CD4-positive, alpha-beta T cell treated with Interleukin-10 for 1 hour (primary cell): Measurements from ENCODE around the gene PRC1.
A peak's percentile ranks its signal among the peaks of the same experiment; 100 is the strongest.

Experiments used
- DNase-seq: peaks from one replicate; pipeline ENCODE4 v3.0.0-alpha.2; 2020

PRC1 gene

DNA sequence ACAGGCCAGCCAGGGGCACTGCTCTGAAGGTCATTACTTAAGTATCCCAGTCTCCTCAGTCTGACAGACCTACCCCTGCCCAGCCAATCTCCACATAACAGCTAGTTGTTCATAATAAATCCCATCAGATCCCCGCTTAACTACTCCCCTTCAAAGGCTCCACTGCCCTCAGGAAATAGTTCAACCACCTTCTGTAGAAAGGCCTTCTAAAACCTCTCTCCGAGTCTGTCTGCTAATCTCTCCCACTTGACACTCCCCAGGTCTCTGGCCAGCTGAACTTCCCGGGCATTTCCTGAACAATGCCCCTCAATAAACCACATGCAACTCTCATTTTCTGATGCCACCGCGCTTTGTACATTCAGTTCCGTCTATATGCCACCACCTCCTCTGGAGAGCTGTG lies 6.0 kb downstream of the PRC1 start:
- peak; percentile 6 for DNase-seq

GRCh38 chr15:90987561-90988141 lies 6.7 kb downstream of the PRC1 start:
- no peak for DNase-seq

- DNase-seq, result no peak
Observed at GRCh38 chr15:90986790-90987507, 7.4 kb downstream of the PRC1 start.

- DNase-seq, result no peak
Observed at GRCh38 chr15:90982135-90982534, 12.2 kb downstream of the PRC1 start.

DNA sequence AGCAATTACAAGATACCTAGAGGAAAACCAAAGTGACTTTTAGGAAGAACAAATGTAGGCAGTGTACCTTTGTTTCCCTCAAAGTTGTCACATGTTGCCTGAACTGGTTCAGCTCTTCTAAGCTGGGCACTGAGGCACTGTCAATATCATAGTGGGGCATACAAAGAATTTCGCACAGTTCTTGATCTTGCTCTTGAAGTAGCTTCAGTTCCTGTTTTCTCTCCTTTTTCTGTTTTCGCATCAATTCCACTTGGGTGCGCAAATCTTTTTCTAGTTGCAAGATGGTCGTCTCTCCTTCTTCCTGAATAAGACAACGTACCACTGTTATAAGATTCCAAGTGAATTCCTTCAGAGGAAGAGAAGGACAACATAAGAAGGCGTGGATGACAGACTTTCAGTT lies 12.7 kb downstream of the PRC1 start:
- DNase-seq, result no peak

GRCh38 chr15:90979582-90979981 lies 14.8 kb downstream of the PRC1 start:
- DNase-seq, result no peak

GRCh38 chr15:90974216-90974615 lies 20.1 kb downstream of the PRC1 start:
- no peak for DNase-seq

DNA sequence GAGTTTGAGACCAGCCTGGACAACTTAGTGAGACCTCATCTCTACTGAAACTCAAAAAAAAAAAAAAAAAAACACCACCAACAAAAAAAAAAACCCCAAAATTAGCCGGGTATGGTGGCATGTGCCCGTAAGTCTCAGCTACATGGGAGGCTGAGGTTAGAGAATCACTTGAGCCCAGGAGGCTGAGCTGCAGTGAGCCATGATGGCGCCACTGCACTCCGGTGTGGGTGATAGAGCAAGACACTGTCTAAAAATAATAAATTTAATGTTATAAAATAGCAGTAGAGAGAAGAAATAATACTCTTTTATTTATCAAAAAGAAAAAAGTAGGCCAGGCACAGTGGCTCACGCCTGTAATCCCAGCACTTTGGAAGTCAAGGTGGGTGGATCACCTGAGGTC lies 22.2 kb downstream of the PRC1 start:
- DNase-seq, result no peak

DNA sequence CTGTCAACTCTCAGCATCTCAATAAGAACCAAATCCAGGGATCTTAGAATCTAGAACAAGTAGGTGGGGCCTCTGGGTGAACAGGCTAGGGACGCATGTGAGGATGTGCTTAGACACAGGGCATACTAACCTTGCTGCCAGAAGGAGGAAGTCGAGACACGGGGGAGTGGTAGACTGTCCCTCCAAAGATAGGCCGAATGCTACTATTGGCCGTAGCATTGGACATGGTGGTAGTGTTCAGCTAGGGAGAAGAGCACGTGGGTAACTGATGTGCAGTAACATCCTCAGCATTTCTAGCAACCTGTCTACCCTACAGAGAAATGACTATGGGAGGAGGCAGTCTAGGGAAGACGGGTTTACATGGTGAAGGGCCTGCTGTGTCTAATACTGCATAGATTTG lies 24.1 kb downstream of the PRC1 start:
- DNase-seq, result no peak

DNA sequence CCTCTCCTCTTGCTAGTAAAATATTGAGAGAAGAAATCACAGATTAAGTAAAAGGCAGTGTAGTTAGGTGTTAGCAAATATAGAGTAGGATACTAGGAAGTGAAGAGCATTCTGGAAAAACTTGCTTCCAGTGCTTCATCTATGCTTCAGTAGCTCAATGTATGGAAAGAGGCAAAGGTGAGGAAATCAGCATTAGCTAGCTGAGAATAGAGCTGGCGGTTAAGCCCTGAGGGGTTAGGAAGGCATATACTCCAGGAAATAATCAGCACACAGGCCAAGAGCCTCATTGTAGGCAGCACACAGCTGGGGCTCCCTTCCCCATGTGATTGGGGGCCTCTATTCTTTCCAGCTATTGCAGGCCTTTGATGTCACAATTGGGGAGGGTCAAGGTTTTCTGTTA lies 25.9 kb downstream of the PRC1 start:
- no peak for DNase-seq

DNA sequence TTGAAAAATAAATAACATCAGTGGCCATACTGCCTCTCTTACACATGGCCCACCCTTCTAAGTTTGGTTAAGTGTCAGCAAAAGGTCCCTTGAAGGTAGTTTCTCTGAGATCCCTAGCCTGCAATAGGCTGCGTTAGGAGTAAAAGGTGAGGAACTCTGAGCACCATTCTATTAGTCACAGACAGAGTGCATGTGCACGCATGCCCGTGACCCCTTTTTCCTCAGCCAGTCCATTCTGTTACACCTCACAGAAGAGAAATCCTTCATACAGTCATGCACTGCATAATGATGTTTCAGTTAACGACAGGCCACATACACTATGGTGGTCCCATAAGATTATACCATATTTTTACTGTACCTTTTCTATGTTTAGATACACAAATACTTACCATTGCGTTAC lies 27.1 kb downstream of the PRC1 start:
- no peak for DNase-seq

GRCh38 chr15:90966262-90966661 lies 28.1 kb downstream of the PRC1 start:
- DNase-seq, result no peak

DNA sequence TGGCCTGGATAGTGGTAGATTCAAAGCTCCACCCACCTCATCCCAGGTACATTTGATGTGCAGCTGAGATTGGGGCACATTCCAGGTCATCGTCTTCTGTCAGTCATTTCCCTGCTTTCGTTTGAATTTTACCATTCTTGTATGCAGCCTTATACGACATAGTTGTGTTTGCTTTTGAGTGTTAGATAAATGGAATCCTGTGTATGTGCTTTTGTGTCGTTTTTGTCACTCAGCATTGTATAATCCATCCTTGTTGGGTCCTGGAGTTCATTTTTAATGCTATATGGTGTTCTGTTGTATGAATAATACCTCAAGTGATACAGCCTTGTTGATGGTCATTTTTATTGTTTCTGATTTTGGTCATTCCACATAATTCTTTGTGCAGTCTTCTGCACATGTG lies 32.3 kb downstream of the PRC1 start:
- no peak for DNase-seq

DNA sequence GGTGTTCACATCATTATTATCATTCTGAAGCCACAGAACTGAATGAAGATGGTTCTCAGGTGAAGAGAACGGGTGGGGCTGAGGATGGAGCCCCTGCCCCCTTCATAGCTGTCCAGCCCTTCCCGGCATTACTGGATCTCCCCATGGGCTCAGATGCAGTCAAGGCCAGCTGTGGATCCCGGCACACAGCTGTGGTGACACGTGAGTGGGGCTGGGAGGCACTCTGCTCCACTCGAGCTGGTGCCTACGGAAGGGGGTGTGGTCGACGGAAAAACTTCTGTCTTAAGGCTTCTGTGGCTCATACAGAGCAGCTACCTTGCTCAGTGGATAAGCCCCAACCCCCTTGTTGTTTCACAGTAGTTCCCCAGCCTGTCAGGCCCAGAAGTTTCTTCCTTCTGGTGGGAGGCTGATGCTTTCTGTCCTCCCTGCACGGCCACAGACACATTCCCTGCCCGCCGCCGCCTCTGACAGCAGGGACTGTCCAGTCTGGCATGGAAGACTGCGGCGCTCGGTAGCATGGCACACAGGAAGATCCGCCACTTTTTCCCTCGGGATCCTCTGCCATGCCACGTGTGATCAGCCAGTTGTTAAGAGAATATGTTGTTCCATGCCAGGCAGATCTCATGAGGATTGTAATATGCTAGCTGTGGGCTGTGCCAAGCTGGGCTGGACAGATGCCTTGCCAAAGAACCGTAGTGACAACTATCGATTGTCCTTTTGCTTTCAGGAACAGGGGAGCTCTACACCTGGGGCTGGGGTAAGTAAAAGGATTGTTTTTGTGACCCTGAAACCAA lies 33.8 kb downstream of the PRC1 start:
- no peak for DNase-seq

DNA sequence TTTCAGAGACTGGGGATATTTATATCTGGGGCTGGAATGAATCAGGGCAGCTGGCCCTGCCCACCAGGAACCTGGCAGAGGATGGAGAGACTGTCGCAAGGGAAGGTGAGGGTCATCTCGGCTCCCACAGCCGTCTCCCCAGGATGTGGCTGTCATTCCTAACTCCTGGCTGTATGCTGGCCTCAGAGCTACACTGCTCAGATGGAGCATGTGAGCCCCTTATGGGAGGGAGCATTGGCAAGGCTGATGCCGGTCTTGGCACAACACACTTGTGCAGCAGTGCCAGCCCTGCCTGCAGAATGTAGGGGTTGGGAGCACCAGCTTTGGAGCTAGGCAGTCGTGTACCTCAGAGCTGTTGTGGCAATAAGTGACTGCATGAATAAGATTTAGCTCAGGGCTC lies 34.4 kb downstream of the PRC1 start:
- DNase-seq, result no peak

GRCh38 chr15:90959028-90959595 lies 35.2 kb downstream of the PRC1 start:
- no peak for DNase-seq

GRCh38 chr15:90957791-90958190 lies 36.5 kb downstream of the PRC1 start:
- no peak for DNase-seq

DNA sequence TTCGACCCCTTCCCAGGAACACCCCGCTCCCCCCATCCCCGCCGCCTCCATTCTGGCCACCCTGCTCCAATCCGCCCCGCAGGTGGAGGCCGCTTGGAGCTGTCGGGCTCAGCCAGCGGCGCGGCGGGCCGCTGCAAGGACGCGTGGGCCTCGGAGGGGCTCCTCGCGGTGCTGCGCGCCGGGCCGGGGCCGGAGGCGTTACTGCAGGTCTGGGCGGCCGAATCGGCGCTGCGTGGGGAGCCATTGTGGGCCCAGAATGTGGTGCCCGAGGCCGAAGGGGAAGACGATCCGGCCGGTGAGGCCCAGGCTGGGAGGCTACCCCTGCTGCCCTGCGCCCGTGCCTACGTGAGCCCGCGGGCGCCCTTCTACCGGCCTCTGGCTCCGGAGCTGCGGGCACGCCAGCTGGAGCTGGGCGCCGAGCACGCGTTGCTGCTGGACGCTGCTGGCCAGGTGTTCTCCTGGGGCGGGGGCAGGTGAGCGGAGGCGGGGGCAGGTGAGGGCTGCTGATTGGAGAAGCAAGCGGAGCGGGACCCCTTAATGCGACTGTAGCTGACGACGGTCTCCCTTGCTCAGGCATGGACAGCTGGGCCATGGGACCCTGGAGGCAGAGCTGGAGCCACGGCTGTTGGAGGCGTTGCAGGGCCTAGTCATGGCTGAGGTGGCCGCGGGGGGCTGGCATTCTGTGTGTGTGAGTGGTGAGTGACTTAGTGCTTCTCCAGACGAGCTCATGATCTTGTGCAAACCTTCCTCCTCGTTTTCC lies 37.1 kb downstream of the PRC1 start:
- DNase-seq, result no peak

DNA sequence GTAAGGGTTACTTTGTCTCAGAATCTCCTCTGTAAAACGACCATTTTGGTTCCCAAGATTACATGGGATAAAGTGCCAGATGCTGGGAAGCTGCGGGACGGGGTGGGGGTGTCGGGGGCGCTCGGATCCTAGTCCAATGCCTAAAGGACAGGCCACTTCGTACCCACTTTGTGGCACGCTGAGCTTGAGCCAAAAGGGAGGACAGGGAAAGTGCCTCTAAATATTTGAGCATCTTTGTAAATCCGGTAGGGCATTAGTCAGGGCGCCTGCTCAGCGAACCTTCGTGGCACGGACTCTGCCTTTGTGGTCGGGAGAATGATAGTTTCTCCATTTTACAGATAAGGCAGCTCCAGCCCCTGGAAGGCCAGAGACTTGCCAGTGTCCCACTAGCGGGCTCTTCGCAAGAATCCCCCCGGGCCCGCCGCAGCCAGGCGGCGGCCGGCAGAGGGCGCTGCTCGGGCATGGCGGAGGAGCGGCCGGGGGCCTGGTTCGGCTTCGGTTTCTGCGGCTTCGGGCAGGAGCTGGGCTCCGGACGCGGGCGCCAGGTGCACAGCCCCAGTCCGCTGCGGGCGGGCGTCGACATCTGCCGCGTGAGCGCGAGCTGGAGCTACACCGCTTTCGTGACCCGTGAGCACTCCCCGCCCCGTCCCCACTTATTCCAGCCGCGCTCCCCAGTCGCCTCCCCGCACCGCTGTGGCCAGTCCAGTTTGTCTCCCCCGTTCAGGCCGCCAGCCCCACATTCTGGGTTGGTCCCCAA lies 37.9 kb downstream of the PRC1 start:
- DNase-seq, result peak; percentile 65

DNA sequence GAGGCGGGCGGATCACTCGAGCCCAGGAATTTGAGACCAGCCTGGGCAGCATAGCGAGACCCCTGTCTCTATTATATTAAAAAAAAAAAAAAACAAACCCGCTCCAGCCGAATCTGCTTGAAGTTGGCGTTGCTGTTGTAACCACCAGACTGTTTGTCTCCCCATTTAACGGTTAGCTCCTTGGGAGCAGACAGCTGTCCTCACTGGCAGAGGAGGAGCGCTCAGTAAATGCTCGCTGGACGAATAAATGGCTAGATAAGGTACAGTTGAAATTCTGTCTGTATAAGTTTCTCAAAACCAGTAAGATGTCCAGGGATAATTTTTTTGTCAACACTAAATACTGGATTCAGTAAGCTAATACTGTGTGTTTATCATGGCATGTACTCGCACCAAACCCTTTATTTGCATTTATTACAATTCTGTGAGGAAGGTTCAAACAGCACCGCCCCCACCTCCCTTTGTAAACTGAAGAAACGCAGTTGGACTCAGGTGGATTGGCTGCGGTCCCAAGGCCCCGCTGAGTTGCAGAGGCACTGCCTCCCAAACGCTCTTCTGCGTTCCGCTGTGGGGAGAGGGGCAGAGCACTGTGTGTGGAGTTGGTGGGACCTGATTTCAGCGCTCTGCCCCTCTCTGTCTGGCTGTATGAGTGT lies 38.6 kb downstream of the PRC1 start:
- no peak for DNase-seq

DNA sequence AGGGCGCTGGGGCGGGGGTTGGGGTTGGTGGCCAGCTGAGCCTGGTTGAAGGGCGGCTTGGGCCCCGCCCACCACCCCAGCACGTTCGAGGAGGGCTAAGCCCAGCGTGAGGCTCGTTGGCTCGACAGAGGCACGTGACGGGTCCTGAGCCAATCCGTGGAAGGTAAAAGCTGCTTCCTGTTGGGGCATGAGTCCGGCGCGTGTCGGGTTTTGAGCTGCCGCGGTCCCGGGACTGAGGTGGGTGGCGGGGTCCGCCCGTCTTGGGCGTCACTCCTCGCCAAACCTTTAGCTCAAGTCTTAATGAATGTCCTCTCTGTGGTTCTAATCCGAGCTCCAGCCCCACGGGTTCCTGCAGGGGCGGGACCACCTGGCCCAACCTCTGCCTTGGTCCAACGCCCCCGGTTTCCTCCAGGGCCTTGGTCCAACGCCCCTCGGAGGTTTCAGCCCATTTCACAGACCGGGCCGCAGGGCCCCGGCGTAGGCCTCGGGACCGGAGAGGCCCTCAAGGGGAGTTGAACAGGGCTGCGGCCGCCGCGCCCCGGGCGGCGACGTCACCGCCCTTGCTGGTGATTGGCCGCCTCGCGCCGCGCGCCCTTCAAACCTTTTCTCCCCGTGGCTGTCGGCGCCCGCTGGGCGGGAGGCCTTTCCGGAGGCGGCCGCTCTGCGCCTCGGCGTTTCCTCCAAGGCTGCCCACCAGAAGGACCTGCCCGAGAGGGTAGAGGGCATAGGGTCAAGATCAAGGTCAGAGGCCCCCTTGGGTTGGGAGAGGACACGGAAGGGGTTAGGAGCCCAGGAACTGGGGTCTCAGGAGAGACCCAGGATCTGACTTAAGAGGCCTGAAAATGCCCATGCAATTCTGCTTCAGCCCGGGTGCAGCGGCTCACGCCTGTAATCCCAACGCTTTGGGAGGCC lies 39.4 kb downstream of the PRC1 start, which contains the start of gene RCCD1:
RCCD1 (plus strand) TSS at position 173 of the 912 bp plus-strand sequence. CDS start 1,851 bp downstream, outside the sequence.
- peak; percentile 90 for DNase-seq
